GM12801 (cell line): ENCODE data around the gene PWP1.

Experiments used
- CTCF ChIP-seq: IDR thresholded peaks from one replicate; pipeline ENCODE4 v1.5.1; 2011; ENCODE audit warnings: control low read depth; ENCODE audit not compliant: insufficient read length; ENCODE audit errors: extremely low read depth

PWP1 gene

GRCh38 chr12:107760207-107760808, 74.7 kb downstream of the PWP1 start:
- TF ChIP-seq CTCF, result no peak

- no peak for TF ChIP-seq CTCF
Observed at GRCh38 chr12:107760809-107761501, 75.4 kb downstream of the PWP1 start, which contains the start of gene PRDM4. Gene PRDM4, minus strand, starts transcription at chr12:107761137. Its CDS starts 622 bp downstream, at chr12:107760515.

GRCh38 chr12:107761502-107761904, 75.9 kb downstream of the PWP1 start:
- no peak for TF ChIP-seq CTCF
